NAMALWA (cell line): ENCODE measurements around the gene GABRG3.

Source experiments
- DNase-seq: peaks from one replicate; pipeline ENCODE4 v3.0.0-alpha.2; 2015; ENCODE audit warnings: low spot score

Gene GABRG3

DNA sequence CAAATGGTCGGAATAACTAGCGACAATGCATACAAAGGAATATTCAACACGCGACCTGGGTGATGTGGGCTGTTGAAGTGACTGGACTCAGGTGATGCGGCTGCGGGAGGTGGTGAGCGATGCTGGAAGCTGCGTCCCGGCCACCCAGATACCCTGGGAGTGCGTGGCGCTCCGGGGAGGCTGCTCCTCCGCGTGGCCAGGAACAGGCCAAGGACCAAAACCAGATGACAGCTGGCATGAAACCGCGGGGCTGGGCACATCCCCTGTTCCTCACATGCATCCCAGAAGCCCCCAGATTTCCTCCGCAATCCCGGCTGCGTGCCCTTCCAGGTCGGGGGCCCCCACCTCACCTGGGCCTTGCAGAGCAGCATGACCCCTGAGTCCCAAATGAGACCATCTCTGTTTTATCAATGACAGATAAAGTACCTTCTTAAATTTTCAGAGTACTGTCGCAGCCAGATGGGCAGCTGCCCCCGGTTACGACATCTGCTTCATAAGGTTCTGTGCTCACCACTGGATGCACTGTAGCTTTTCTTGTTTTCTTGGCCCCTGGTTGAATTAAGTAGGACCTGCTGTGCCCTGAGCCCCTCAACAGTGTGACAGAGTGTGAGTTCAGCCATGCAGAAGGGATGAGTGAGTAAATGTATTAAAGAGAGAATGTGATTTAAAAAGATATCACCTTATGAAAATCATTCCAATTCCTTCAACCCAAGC is 278.2 kb downstream of the GABRG3 start:
- no peak for DNase-seq

DNA sequence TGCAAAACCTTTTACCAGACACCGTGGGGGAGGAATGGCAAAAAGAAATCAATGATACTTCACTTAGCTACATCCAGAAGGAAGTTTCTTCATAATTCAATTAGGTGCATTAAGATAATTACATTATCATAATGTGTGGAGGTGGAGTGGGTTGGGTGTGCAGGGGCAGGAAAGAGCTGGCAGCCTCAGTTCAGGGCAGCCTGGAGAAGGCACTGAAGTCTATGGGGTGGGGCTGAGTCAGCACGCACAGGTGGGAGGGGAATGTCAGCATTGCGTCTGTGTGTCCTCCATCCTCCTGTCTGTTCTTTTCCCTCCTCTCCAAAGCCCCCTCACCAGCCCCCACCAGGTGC is 278.8 kb downstream of the GABRG3 start:
- DNase-seq: no peak

- peak; percentile 12 for DNase-seq
These were observed 279.2 kb downstream of the GABRG3 start for GRCh38 chr15:27250223-27250622.

DNA sequence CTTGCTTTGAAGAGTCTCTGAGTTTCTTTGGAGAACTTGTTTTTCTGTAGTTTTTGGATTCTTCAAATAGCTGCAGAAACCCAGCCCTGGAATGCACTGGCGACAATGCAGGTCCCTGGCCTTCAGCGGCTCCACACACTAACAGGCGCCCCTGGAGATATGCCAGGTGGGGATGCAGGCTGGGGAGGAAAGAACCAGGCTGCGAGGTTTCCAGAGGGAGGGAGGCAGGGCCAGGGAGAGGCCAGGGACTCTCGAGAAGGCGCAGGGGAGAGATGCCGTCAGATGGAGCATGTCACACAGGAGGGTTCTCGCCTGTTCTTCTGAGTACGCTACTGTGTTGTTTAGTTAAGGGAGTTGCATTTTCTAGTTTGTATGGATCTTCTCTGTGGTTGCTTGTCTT is 283.1 kb downstream of the GABRG3 start:
- DNase-seq: no peak

- DNase-seq: no peak
These were observed 283.8 kb downstream of the GABRG3 start for GRCh38 chr15:27254801-27255200.

GRCh38 chr15:27256446-27256845 is 285.5 kb downstream of the GABRG3 start:
- DNase-seq: no peak

DNA sequence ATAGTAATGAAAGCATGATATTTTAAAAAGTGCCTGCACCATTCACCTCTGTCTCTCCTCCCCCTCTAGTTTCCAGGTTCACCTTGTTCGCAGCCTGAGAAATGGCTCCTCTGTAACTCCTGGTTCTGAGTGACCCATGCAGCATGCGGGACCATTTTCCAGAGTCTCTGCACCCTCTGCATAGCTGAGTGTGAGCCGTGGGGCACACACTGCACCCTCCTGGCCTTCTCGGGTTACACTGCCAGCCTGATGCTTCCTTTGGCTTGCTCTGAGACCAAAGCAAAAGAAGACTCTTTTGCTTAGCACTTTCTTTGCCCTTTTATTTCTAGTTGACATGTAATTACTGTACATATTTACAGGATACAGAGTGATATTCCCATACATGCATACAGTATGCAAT is 287.3 kb downstream of the GABRG3 start:
- DNase-seq: no peak

DNA sequence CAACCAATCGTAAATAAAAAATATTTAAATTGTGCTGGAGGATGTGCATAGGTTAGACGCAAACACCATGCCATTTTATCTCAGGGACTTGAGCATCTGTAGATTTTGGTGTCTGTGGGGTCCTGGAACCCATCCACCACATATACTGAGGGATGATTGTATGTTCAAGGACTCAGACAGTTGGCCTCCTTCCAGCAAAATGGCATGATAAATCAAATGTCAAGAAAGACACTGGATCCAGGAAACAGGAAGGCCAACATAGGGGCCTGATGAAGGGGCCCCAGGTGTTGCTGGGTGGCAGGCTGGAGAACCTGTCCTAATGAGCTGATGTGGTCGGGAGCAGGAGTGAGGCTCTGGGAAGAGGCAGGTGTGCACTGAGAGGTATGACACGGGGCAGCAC is 289.5 kb downstream of the GABRG3 start:
- DNase-seq: no peak

DNA sequence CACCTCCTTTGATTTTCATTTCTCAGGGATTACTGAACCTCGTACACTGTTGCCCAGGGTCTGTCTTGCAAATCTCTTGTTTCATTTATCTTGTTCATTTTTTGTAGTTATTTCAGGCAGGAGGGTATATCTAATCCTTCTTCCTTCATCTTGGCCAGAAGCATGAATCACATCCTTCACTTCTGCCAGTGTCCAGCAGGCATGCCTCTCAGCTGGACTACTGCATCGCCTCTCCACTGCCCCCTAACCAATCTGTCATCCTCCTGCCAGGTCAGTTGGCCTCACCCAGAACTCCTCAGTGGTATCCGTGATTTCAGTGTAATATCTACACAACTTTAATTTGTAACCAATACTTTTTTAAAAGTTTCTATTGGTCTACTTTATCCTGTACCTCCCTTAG is 297.9 kb downstream of the GABRG3 start:
- no peak for DNase-seq

DNA sequence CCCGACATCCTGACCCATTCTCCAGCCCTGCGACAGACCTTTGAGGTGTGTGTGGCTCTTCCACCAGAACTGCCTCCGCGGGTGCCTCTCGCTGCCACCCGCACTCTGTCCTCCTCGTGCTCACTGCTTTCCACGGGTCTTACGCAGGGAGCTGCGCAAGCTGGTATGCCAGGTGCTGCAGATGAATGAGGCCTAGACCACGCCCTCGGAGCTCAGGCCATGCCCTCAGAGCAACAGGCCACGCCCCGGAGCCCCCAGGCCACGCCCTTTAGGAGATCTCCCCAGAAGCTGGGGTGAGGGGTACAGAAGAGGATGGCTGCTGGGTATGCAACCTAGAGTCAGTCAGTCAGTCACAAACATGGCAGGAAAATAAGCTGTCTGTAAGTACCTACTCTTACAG is 300.3 kb downstream of the GABRG3 start:
- DNase-seq: no peak

DNA sequence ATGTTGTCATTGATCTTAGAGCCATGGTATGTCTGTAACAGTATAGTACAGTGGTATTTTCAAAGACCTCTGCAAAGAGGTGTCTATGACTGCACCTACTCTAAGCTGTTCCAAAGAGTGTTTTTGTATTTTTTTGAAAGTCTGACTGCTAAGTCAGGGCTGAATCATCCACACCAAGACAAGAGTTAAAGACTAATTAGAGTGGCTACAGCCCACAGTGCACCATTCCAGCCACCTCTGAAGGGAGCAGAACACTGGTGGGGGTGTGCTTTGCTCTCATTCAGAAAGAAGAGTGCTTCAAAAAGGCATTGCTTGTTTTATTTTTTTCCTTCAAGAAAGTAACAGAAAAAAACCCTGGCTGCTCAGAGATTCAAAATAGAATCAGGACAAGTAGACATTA is 301.4 kb downstream of the GABRG3 start:
- no peak for DNase-seq

DNA sequence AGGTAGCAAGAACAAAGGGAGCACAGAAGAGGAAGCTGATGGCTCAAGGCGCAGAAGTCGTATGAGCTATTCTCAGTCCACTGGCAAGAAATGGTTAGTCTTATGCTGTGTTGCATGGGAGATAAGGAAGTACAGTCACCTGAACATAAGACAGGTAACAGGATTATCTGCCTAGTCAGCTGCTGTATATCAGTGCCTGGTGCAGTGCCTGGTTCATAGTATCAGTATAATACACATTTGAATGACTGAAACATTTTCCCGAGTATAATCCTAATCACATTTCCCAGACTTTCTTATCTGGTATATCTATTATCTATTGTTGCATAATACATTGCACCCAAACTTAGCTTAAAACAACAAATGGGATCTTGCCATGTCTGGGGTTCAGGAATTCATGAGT is 302.5 kb downstream of the GABRG3 start:
- DNase-seq: no peak

DNA sequence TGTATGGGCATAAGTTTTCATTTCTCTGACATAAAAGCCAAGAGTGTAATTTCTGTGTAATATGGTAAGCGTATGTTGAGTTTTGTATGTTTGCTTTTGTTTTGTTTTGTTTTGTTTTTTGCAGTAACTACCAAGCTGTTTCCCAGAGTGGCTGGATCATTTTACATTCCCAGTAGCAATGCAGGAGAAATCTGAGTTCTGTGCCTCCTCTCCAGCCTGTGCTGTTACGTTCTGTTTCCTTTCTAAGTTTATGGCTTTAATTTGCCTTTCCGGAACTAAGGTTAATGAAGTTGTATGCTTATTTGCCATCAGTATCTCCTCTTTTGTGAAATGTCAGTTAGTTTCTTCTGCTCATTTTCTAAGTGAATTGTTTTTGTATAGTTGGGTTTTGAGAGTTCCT is 307.8 kb downstream of the GABRG3 start:
- no peak for DNase-seq

- DNase-seq: no peak
These were observed 321.7 kb downstream of the GABRG3 start for GRCh38 chr15:27292641-27293040.

DNA sequence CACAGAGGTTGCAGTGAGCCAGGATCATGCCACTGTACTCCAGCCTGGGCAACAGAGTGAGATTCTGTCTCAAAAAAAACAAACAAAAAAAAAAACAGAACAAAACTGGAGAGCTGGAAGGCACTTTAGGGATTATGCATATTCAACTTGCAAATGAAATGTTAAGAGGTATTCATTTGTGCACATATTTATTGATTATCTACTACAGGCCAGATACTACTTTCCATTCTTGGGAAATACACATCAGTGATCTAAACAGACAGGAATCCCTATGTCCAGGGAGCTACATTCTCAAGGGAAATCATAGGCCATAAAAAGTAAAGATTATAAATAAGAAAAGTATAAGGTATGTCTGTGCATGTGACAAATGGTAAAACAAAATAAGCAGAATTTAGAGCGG is 322.6 kb downstream of the GABRG3 start:
- DNase-seq: no peak

- DNase-seq: no peak
These were observed 346.8 kb downstream of the GABRG3 start for GRCh38 chr15:27317736-27318135.

GRCh38 chr15:27323801-27324200 is 352.8 kb downstream of the GABRG3 start:
- no peak for DNase-seq

- no peak for DNase-seq
These were observed 354.1 kb downstream of the GABRG3 start for GRCh38 chr15:27324886-27325615.

DNA sequence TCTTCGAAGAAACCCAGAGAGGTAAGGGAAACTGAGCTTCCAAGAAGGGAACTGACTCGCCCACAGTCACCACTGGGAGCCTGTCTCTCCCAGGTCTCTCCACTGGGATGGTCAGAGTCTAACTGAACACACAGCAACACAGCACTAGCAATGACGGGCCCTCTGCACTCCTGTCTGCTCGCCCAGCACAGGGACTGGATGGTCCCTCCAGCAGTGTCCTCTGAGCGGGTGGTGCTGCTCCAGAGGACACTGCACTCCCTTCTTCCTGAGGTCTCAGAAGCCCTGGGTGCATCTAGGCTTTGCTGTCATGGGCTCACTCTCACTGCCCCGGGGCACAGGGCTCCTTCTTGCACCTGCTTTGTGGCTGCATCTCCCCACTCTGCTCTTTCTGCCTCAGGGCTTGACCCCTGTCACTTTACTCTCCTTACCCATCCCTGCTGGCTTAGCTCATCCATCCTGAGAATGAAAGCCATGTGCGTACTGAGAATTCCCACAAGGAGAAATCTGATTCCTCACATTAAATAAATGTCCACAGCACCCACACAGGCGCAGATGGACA is 356.6 kb downstream of the GABRG3 start:
- DNase-seq: no peak

DNA sequence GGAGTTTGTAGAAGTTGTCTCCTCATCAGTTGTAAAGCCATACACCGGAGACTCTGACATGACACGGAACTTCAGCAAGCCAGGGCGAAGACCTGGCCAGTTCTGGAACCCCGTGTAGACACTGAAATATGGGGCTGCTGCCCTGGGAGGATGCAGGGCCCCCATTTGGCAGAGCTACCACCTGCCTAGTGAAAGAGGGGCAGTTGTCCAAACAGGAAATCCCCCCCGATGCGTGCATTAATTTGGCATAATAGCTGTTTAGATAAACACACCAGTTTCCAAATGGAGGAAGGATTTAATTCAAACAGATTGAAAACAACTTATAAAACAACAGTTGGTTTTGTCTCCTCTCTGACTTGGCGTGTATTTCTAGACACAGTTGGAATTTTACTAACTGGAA is 357.2 kb downstream of the GABRG3 start:
- DNase-seq: no peak

GRCh38 chr15:27328608-27329007 is 357.6 kb downstream of the GABRG3 start:
- no peak for DNase-seq

DNA sequence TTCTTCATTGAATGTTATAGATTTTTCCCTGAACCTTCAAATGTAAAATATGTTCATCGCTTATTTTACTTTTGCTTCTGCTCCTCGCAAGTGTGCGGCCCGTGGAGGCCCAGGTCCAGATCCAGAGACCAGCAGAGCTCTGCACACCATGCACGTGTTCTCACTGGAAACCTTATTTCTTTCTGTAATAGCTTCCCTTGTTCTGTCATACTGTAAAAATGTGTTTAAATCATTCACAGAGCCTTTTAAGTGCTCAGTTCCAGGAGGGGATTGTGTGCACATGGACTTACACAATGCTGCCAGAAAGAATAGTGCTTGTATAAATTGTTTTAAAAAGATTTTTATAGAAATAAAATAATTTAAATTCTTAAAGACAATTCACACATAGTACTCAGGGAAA is 359.3 kb downstream of the GABRG3 start:
- no peak for DNase-seq

DNA sequence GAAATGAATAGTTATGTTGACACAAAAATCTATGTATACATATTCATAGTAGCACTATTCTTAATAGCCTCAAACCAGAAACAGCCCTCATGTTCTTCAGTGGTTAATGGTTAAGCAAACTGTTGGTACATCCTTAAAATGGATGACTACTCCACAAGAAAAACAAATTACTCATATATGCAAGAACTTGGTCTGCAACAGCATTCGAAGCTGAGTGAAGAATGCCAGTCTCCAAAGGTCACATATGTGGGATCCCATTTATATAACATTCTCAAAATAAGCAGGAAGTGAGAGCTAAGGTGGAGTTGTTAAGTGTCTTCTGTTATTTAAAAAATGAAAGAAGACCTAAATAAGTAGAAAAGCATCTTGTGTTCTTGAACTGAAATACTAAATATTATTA is 365.7 kb downstream of the GABRG3 start:
- no peak for DNase-seq

GRCh38 chr15:27339138-27339537 is 368.2 kb downstream of the GABRG3 start:
- no peak for DNase-seq
